ENCODE data around the gene PCED1B.
"Not testable (repeated sequence)": the region's sequence is repeated elsewhere in the genome, so short reads cannot be mapped to it uniquely, and the experiment has no call there.

Gene PCED1B

DNA sequence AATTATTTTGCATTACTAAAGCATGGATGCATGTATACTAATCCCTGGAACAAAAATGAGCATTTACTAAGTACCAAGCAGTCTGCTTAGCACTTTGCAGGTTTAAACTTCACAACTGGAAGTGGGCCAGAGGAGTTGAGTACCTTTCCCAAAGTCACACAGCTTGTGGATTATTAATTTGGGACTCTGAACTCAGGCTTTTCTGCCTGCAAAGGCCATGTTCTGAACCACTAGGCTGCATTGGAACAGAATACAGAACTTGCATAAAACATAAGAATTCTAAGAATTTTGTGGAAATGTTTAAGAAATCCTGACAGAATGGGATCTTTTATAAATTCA is 133.2 kb downstream of the PCED1B start:
- no peak for DNase-seq

DNA sequence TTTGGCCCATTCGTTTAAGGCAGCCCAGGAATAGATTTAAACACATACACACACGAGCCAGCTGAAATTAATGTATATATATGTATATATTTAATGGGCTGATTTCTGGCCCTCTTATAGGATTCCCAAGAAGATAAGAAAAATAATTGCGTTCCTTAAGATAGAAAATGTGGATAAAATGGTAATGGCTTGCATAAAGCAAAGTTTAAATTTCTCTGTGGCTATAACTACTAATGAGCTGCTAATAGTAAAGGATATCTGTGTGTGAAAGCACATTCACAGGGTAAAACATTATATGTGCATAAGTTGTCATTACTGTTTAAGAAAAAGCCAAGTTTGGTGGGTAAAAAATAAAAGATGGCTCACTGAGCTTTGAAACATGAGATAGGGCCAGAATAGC is 134.0 kb downstream of the PCED1B start:
- DNase-seq, result no peak

DNA sequence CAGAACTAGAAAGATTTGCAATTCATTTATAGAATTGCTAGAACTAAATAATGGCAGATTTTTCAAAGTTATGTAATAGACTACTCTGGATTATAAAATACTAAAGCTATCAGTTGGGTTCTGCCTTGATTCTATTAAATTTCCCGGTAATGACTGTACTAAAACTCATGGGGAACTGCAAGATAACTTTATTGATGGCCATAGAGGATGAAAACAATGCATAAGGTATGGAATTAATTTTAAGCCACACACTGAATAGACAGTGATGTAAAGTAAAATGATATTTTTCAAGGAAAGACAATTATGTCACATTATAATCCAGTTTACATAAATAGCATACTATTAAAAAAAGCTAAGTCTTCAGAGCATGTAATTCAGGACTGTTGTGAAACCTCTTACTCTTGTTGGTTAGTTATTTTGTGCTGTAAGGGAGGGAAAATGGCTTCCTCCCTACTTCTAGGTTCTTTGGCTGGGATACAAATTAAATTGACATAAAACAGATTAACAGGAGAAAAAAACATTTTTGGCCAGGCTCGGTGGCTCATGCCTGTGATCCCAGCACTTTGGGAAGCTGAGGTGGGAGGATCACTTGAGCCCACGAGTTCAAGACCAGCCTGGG is 134.7 kb downstream of the PCED1B start:
- no peak for DNase-seq

DNA sequence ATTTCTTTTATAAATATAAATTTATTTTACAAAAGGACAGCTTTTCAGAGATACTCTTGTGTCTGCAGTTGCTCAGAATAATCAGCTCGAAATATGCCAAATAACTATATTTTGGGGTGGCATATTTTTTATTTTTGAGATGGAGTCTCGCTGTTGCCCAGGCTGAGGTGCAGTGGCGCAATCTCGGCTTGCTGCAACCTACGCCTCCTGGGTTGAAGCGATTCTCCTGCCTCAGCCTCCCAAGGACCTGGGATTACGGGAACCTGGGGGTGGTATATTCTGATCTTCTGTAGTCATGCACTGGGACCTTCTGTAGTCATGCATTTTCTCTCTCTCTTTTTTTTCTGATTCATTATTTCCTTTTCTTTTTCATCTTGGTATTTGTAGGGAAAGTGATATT is 135.3 kb downstream of the PCED1B start:
- DNase-seq, result no peak

DNA sequence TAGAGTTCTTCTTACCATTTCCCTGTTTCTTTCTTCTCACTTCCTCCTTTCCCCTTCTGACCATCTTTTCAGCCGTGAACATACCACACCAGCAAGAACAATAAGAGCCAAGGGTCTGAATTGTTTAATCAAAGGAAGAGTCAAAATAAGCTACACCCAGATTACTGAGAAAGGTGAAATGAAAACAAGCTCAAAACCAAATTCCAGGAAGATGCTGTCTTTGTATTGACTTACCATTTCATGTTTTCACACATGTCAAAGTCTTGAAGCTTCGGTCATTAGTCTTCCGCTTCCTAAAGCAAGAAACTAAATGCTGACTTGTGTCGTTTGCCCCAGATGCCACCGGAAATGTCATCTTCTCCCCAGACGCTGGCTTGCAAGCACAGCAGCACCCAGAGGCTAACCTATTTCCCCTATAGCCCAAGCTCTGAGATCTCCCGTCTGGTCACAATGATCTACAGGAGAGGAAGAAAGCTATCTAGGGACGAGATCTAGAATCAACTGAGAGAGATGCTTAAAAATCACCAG is 136.8 kb downstream of the PCED1B start:
- no peak for DNase-seq

DNA sequence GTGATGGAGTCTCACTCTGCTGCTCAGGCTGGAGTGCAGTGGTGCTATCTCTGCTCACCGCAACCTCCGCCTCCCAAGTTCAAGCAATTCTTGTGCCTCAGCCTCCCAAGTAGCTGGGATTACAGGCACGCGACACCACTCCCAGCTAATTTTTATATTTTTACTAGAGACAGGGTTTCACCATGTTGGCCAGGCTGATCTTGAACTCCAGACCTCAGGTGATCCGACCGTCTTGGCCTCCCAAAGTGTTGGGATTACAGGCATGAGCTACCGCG is 138.1 kb downstream of the PCED1B start:
- DNase-seq, result not testable (repeated sequence)

- DNase-seq, result no peak
Measured at GRCh38 chr12:47218191-47218654, 138.8 kb downstream of the PCED1B start.

DNA sequence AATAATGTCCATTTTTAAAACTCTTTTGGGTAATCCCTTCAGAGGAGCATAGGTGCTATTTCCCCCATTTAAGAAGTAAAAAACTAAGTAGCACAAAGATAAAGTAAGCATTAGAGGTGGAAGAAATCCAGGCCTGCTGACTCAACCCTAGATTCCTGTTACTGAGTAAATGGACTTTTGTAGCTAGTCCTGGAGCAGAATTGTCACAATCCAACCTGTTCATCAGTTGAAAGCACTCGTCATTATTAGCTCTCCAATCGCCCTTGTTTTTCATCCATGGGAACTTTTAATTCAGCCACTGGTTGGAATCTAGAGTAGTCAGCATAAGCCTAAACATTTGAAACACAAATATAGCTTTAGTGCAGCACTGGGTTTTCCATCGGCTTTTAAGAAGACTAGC is 139.8 kb downstream of the PCED1B start:
- DNase-seq, result no peak

- DNase-seq, result no peak
Measured at GRCh38 chr12:47221256-47222023, 142.0 kb downstream of the PCED1B start.

- DNase-seq, result no peak
Measured at GRCh38 chr12:47222520-47223030, 143.2 kb downstream of the PCED1B start.

DNA sequence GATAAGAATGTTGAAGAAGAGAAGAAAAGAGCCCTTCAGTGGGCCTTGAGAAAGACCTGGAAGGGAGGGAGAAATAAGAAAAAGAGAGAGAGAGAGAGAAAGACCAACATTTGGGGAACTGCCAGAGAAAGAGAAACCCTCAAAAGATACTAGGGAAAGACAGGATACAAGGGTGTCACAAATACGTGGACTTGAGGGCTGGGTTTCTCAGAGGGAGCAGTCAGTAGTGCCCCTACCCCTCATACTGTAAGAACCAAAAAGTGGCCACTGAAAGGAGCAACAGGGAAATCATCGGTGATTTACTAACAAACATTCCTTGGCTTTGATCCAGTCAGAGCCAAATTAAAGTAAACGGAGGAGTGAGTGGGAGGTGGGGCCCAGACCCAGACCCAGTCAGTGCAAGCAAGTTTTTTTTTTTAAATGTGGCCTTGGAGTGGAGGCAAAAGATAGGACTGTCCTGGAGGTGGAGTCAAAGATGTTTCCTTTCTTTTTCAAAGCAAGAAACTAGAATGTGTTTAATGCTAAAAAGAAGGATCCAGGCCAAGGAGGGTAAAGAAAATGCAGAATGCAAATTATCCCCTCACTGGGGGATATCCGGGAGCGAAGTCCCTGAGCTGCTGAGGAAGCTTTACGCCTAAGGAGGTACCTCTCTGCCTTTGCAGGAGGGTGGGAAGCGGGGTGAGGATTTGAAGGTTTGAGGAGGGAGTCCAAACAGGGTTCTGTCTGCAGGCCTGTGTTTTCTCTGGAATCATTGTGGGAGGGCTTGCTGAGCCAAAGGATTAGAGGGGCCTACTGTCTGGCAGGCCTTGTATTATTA is 143.8 kb downstream of the PCED1B start:
- no peak for DNase-seq

- no peak for DNase-seq
Measured at GRCh38 chr12:47223848-47224213, 144.4 kb downstream of the PCED1B start.

DNA sequence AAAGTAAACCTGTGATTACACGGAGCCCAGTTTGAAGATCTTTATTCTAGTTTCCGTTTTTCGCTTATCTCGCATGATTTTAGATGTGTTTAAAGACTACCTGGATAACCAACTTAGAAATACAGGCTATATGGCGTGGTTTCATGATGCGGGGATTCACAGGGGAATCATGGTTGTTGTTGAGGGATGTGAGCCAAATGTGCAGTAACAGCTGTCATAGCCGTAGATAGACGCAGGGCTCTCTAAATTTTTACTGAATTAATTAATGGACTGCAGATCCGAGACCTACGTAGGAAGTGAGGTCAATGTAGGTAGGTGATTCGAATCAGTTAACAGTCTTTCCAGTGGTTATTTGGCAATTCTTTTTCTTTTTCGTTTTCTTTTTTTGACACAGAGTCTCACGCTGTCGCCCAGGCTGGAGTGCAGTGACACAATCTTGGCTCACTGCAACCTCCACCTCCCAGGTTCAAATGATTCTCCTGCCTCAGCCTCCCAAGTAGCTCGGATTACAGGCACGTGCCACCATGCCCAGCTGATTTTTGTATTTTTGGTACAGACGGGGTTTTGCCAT is 145.2 kb downstream of the PCED1B start:
- no peak for DNase-seq

- DNase-seq, result no peak
Measured at GRCh38 chr12:47225356-47225755, 145.9 kb downstream of the PCED1B start.

DNA sequence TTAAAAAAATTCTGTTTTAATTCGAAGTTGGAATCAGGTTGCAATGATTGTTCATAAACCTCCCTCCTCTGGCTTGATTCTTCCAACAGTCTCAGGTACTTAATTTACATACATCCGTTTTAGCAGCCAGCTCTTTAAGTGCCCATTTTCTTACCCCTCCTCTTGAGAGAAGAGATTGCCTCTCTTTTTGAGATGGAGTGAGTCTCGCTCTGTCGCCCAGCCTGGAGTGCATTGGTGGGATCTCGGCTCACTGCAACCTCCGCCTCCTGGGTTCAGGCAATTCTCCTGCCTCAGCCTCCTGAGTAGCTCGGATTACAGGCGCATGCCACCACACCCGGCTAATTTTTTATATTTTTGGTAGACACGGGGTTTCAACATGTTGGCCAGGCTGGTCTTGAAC is 146.8 kb downstream of the PCED1B start:
- DNase-seq, result no peak

GRCh38 chr12:47228802-47229201 is 149.4 kb downstream of the PCED1B start:
- DNase-seq, result no peak

DNA sequence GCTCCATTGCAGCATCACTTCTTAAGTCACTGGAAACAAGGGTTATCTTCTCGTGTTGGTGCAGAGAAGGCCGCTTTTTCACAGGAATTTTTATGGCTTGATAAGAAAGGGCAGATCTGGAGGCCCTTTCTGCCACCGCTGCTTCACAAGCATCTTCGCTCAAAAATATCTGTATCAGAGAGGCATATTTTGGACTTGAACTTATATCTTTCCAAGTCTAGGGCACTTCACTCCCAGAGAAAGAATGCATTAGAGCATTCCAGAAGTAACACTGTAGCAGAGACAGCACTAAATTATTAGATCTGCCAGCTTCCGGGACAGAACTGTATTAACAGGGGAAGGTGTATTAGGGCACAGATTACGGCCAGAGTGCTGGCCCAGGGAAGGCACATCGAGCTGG is 152.0 kb downstream of the PCED1B start:
- no peak for DNase-seq

DNA sequence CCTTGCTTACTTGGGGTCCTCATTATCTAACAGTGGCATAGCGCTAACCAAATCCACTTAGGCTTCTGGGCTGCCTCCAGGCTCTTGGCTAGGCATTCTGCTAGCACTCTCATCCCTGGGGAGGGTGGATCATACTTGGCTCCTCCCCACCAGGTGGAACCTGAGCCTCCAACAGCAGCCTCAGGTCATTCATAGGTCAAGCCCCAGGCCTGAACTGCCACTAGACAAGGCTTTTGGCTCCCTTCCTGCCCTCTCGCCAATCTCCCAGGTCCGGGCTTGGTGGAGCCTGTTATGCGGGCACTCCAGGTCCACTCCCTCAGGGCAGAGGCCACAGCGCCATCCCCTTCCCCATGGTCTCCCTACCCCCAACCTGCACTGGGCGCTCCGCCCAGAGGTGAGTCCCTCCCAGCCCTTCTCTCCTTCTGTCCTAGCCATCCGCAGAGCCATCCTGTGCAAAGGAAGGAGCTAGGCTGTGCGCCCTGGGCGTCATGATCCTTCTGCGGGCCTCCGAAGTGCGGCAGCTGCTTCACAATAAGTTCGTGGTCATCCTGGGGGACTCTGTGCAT is 155.2 kb downstream of the PCED1B start:
- no peak for DNase-seq

DNA sequence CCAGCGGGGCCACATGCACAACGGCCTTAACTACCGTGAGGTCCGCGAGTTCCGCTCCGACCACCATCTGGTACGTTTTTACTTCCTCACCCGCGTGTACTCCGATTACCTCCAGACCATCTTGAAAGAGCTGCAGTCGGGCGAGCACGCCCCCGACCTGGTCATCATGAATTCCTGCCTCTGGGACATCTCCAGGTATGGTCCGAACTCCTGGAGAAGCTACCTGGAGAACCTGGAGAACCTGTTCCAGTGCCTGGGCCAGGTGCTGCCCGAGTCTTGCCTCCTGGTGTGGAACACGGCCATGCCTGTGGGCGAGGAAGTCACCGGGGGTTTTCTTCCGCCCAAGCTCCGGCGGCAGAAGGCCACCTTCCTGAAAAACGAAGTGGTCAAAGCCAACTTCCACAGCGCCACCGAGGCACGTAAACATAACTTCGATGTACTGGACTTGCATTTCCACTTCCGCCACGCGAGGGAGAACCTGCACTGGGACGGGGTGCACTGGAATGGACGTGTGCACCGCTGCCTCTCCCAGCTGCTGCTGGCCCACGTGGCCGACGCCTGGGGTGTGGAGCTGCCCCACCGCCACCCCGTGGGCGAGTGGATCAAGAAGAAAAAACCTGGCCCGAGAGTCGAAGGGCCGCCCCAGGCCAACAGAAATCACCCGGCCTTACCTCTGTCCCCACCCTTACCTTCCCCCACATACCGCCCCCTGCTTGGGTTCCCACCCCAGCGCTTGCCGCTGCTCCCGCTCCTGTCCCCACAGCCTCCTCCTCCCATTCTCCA is 156.0 kb downstream of the PCED1B start:
- DNase-seq, result no peak

- peak; percentile 30 for DNase-seq
Measured at GRCh38 chr12:47236109-47236714, 156.8 kb downstream of the PCED1B start.

GRCh38 chr12:47237751-47238211 is 158.4 kb downstream of the PCED1B start:
- no peak for DNase-seq

DNA sequence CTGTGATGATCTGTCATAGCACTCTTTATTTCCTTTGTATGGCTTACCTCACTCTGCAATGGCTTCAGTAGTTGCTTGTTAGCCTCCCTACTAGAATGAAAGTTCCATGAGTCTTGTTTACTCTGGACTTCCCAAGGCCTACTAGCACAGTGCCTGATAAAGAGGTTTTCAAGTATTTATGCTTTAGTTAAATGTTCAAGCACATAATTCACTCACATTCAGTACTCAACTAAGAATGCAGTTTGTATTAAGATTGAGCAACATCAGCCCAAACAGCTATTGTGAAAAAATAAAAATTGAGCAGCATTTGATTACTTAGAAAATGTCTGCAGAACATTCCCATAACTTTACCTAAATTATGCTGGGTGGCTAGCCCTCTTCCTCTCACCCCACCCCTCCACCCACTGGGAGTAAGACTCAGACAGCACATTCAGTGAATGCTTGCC is 159.3 kb downstream of the PCED1B start:
- DNase-seq, result no peak

Measured in kidney glomerular epithelial cell (primary cell).